Loucy (cell line): Measurements from ENCODE around the gene HIVEP1.

Experiments
- EZH2phosphoT487 ChIP-seq: fragments of 200-600 bp; IDR thresholded peaks from 2 replicates; pipeline ENCODE4 v1.6.1; 2018; ENCODE audit warnings: antibody characterized with exemption, mild to moderate bottlenecking, moderate library complexity, borderline replicate concordance
- TF ChIP-seq, protein P1 (sequence below): fragments of 200-600 bp; sonication (generic); conservative IDR thresholded peaks from 2 replicates; pipeline ENCODE4 v1.5.1; 2014; ENCODE audit warnings: mild to moderate bottlenecking, antibody characterized with exemption, low read length

DNA sequence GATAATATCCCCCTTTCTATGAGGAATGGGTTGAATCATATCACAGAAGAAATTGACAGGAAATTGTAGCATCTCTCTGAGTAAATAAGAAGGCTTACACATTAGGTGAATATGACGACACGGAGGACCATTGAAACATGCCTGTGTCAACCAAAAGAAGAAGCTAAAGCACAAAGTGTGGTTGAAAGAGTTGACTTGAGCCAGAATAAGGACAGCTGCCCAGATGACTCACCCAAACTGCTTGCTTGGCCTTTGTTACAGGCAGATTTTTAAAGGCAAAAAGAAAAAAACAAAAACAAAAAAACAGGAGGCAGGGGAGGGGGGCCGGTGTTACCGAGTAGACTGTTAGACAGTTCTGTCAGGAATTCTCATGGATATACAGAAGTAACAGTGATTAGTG is 148.2 kb downstream of the HIVEP1 start:
- TF ChIP-seq, protein P1, sequence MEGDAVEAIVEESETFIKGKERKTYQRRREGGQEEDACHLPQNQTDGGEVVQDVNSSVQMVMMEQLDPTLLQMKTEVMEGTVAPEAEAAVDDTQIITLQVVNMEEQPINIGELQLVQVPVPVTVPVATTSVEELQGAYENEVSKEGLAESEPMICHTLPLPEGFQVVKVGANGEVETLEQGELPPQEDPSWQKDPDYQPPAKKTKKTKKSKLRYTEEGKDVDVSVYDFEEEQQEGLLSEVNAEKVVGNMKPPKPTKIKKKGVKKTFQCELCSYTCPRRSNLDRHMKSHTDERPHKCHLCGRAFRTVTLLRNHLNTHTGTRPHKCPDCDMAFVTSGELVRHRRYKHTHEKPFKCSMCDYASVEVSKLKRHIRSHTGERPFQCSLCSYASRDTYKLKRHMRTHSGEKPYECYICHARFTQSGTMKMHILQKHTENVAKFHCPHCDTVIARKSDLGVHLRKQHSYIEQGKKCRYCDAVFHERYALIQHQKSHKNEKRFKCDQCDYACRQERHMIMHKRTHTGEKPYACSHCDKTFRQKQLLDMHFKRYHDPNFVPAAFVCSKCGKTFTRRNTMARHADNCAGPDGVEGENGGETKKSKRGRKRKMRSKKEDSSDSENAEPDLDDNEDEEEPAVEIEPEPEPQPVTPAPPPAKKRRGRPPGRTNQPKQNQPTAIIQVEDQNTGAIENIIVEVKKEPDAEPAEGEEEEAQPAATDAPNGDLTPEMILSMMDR, result no peak
- no peak for TF ChIP-seq EZH2phosphoT487
